ENCODE measurements around the gene KCNMA1. TPM values are rescaled to one million over a fixed set of nuclear protein-coding genes. Genes with fewer than 3 reads are reported as not detected.
"Not testable (repeated sequence)": the region's sequence is repeated elsewhere in the genome, so short reads cannot be mapped to it uniquely, and the experiment has no call there.

The KCNMA1 gene
- total RNA-seq, 1 experiment from 2014 or later: 23.3 TPM

DNA sequence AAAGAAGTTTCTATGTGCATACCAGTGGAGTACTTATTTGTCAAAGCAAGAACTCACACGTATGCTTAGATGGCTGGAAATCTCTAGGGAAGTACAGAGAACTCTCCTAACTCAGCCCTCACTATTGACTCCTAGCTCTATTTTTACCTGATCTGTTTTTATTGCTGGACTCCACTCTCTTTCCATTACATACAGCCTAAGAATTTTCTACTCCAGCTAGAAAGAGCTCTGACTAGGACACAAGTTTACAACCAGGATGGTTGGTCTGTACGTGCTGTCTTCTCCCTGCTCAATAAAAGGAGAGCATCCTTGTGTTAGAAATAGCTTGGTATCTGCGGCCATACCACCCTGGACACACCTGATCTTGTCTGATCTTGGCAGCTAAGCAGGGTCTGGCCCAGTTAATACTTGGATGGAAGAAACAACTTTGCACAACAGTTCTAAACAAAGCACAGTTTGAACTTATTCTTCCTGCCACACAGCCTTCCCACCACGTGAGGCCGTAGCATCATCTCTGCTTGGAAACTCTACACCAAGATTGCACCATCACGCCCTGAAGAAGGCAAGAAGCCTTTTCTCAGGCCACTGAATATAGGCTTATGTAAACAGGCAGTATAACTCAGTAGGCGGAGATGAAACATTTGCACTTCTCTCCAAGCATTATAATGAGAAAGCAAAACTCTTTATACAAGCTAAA lies 50.7 kb downstream of the KCNMA1 start:
- DNase-seq (ENCODE audit: low read depth): peak; percentile 80

DNA sequence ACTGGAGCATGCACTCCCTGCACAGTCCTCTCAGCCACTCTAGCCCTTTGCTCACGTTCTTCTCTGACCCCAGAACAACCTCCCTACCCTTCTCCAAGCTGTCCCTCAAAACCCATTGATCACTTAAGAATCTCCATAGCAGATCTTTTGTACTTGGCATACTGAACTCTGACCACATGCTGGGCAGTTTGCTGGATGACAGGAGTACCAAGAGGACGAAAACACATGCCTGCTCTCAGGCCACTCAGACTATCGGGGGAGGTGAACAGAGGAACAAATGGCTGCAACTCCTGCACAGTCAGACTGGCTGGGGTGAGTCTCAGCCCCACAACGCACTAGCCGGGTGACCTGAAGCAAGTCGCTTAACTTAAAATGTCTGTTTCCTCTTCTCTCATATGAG lies 52.7 kb downstream of the KCNMA1 start:
- DNase-seq (ENCODE audit: low read depth): no peak

DNA sequence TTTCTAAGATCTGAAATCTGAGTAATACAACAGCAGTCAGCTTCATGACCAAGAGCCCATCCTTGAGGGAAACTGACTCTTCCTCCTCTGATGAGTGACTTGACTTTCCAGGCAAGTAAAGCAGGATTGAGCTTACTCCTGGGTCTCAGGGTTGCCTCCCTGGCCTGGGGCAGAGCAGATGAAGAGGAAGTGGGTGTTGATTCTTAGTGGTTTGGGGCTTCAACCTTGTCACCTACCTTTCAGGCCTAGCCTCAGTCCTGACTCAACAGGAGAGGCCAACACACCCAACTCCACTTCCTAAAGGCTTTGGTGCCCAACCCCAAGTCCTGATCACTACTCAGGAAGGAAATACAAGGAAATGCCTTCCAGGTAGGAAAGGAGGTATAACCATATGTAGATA lies 54.1 kb downstream of the KCNMA1 start:
- peak; percentile 63 for DNase-seq (ENCODE audit: low read depth)

DNA sequence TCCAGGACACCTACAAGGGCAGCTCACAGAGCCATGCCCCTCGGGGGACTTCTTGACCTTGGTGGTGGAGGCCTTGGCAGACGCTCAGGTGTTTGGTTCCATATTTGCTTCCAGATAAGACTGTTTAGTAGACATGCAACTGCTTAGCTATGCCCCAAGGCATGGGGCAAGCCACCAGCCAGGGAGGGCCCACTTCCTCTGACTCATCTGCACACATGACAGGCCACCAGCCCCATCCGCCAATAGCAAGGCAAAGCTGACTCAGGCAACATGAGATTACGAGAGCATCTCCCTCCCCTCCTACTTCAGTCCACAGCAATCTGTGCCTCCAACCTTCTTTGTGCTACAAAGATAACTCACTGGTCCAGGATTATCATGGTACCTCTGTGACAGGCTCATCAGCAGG lies 54.9 kb downstream of the KCNMA1 start:
- DNase-seq (ENCODE audit: low read depth): peak; percentile 98

DNA sequence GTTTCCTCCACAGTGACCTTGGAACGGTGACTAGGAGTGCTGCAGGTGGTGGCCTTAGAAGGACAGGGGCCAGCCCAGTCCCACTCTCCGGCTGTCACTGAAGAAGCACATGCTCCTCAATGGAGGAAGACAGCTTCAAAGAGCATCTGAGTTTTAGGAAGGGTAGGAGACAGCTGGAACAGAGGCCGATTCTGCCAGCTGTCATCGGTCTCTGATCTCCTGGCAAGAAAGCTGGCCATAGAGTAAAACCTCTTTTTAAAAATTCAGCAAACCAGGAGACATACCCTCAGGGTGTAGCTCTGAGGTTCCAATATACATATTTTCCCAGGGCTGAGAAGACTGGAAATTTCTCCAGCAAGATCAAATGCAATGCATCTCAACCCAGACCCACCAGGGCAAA lies 55.9 kb downstream of the KCNMA1 start:
- DNase-seq (ENCODE audit: low read depth): no peak

DNA sequence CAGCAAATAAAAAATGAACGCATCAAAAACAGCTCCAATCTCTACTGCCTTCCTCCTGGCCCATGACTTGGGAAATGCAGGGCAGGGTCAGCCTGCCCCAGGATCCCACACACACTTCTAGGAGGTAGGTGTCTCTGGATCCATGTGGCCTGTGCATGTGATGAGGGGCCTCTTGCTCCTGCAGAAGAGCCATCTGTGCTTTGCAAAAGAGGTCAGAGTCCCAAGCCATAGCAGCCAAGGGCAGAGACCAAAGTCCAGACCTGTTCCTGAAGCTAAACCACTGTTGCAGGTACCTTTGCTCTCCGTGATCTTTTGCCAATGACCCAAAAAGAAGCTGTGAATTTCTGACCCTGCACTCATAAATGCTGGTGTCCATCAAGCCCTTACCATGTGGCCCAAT lies 57.1 kb downstream of the KCNMA1 start:
- DNase-seq (ENCODE audit: low read depth): no peak

DNA sequence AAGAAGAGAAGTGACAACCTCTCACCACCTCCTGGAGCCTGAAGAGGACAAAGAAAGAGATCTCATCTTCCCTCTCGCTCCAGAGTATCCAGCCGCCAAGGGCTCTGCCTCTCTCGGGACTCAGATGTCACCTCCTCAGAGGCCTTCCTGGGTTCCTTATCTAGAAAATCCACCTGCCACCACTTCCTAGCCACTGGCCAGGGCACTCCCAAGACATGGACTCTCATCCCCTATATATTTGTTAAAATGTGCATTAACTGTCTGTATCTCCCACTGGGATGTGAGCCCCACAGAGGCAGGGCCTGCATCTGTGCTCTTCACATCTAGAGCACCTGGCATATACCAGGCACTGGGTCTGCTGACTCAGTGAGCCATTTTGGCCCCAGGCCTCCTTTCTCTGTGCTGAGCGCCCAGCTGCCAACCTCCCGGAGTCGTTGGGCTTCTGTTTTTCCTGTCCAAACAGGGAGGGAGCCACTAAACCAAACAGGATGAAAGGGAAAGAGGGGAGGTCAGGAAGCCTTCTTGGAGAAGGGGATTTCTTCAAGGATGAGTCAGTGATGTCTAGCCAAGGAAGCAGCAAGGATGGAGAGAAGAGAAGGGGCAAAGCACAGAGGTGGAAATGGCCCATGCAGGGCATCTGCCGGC lies 58.9 kb downstream of the KCNMA1 start:
- peak; percentile 83 for DNase-seq (ENCODE audit: low read depth)

DNA sequence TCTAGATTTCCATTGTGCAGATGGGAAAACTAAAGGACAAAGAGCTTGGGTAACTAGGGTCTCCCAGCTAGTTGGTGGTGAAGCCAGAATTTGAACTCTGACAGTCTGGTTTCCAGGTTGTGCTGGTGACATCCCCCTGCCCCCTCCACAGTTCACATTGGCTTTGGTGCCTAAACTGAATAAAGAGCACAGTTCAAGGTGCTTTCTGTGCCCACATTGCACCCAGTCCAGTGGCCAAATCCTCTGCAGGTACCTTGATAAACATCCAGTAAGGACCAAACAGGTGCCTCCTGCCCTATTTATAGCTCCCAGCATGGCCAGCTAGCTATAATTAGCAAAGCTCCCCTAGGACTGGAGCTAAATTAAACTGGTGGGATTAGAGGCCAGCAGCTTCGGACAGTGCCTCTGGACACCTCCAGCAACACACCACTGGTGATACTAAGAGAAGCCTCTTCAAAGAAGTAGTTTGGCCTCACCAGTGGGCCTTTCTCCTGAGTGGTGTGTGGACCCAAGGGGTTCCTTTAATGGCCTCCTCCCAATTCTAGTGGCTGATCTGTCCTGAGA lies 59.9 kb downstream of the KCNMA1 start:
- no peak for DNase-seq (ENCODE audit: low read depth)

DNA sequence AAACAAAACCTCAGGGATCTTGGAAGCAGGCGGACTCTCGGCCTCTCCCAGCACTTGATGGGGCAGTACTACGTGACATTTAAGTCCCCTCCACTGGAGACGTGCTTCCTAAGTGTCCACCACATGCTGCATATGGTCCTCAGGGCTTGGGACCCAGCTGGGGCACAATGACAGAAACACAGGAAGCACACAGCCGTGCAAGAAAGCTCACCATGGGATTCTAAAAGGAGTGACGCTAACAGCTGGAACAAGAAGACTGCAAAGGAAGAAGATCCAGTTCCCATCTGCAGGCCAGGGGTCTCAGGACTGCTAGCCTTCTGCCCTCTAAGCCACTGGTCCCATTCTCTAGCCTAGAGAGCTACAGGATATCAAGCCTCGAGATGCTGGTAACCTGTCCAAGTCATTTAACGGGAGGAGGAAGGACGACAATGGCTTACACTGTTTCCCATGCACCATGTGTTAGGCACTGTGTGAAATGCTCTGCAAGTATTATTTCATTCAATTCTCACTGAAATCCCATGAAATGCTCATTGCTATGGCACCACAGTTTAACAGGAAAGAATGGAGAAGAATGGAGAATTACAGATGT lies 61.1 kb downstream of the KCNMA1 start:
- no peak for DNase-seq (ENCODE audit: low read depth)

DNA sequence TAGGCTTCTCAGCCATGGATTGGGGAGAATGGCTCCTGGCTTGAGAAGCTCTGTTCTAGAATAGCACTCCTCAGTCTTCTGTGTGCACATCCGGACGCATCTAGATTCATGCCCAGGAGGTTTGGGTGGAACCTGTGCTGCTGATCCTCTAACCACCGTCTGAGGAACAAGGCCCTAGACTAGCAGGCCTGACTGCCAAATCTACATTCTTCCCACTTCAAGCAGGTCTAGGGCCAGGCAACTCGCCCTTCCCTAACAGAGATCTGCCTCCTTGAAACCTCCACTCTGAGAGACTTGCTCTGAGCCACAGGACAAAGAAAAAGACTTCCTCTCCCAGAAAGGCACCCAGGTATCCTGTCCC lies 61.6 kb downstream of the KCNMA1 start:
- DNase-seq (ENCODE audit: low read depth): no peak

DNA sequence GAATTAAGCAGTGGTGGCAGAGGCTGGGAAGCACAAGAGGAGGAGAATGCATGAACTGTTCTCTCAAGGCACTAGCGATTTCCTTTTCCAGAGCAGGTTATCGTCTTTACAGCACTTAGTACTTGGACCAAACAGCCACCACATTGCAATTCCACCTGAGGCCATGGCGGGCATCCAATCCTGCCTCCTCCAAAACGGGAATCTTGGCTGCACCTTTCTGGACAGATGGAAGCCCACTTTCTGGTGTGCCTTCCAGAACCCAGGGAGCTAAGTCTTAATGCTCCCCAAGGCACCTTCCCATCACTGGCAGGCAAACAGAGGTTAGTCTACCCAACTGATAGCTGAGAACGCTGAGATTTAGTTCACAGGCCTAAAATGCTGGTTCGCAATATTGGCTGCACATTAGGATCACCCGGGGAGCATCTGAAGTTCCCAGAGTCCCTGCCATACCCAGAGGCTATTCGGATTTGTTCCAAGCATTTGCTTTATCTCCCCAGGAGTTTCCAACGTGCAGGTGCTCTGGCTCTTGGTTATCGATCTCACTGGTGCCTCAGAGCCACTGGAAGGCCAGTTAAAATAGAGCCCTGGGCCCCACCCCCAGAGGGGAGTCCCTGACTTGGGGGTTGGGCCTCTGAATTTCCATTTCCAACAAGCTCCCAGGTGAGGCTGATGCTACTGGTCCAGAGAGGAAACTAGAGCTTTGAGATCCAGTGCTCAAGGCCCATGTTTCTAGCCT lies 62.2 kb downstream of the KCNMA1 start:
- no peak for DNase-seq (ENCODE audit: low read depth)

DNA sequence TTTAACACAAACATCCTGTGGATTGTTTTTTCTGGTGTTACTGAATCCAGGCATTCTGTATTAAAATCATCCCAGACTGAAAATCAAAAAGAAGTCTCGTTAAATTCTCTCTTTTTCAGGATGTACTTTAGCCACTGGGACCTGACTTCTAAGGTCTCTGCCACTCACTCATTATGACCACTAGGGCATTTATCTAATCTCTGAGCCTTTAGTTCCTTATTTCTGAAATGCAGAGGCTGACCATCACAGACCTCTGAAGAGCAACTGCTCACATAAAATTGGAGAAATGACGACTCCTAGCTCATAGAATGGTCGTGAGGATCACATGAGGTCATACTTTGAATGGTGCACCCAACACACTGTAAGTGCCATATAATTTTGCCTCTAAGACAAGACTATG lies 63.2 kb downstream of the KCNMA1 start:
- no peak for DNase-seq (ENCODE audit: low read depth)

DNA sequence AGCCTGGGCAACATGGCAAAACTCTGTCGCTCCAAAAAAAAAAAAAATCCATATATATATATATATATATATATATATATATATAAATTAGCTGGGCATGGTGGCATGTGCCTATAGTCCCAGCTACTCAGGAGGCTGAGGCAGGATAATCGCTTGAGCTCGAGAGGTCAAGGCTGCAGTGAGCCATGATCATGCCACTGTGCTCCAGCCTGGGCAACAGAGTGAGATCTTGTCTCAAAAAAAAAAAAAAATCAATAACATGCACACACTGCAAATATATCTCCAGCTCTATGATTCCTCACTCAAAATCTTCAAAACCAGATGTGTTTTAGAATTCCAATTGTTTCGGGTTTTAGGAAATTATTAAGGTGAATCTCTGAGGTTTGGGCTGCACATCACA lies 65.1 kb downstream of the KCNMA1 start:
- DNase-seq (ENCODE audit: low read depth): not testable (repeated sequence)

DNA sequence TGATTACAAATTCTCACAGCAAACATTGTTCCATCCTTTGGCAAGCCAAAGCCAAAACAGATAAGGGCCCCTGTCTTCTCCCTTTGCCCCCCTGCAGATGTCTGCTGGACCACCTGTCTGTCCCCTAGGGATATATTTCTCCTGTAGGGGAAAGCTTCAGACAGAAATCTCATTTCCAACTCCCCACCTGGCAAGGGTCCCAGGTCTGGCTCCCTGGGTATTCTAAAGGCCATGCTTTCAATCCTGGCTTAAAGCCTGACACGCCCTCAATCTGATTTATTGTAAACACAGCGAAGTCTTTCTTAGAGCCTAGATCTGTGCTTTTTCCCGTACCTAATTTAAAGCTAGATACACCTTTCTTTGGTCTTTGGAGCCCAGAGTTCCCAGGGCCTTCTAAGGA lies 66.1 kb downstream of the KCNMA1 start:
- no peak for DNase-seq (ENCODE audit: low read depth)

DNA sequence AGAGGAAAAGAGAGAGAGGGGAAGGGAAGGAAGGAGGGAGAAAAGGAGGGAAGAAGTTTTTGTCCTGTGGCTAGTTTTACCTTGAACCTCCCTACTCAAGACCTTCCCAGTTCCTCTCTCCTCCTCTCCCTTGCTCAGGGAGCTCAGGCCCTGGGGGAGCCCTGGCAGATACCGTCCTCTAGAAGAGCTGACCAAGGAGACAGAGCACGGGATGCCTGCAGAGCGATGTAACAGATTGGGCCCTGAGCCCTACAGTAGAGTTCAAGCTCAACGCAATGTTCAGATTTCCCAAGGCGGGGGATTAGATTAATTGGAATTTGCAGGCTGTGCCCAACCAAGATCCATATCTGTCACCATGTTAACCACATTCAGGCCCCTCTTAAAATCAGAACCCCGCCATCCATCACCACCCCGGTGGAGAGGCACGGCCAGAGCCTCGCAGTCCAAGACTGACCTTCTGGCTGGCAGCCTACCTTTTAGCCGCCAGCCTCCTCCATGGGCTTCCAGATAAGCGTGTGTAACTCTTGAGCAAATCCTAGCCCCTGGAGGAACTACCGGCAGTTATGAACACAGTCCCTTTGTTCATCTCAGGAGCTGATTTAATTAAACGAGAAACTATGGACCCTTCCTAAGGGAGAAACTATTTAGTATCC lies 70.6 kb downstream of the KCNMA1 start:
- peak; percentile 44 for DNase-seq (ENCODE audit: low read depth)

DNA sequence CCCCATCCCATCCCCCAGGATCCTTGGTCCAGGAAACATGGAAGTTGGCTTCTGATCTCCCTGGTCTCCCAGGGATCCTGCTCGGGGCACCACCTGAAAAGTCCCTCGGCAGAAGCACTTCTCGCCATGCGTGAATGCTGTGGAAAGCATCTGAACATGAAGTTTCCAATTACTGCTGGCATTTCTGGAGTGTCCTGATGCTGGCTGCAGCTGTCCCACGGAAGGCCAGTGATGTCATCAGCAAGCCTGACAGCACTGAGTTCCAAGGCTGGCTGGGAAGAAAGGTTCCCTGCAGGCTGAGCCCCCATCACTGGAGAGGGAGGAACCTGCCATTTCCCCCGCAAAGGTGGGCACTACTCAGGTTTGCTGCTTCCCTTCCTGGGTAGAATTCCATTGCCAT lies 71.4 kb downstream of the KCNMA1 start:
- no peak for DNase-seq (ENCODE audit: low read depth)

DNA sequence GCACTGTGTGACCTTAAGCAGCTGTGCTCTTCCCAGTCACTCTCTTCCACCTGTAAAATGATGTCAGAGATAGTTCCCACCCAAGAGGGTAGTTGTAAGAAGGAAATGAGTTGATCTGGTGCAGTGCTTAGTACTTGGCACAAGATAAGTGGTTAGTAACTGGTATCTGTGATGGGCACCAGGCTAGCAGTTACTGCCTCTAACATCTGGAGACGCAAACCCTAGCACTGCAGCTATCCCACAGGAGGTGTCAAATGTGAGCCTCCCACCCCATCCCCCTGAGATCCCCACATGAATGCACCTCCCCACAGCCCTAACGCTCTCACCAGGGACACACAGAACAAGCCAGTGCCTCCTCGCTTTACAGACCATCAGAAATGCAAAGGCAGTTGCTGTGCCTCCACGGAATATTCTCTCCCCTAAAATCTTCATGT lies 72.0 kb downstream of the KCNMA1 start:
- DNase-seq (ENCODE audit: low read depth): peak; percentile 32

DNA sequence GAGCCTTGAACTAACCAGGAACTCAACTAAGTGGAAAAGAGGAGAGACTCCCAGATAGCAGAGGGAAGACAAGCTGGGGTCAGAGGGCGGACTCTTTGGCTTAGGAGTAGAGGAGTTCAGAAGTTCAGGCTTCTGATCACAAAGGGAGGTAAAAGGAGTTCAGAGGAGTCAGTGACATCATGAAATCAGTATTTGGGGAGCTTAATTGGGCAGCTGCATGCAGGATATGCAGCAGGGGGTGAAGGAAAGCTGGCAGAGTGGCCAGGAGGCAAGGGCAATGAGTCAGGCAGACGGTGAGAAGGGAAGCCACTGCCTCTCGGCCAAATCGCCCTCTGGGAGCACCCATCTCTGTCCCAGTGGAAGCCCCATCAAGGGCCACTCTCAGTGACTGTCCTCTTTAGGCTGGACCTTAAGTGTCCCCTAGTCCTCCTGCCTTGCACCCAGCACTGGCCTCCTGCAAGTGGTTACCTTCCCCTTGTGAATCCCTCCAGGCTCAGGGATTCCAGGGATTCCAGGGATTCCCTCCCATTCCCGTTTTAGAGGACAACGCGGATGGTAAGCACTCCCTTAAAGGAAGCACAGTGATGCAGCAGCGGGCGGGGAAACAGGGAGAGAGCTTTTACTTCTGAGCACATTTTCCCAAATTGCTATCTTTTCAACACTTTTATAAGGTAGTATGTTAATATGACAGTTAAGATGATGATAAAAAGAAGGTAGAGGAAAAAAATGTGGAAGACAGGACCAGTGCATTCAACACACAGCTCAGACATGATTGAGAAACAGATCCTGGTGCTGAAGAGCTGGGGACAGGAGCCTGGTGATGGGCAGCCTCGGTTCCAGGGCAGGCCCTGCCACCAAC lies 72.6 kb downstream of the KCNMA1 start:
- peak; percentile 92 for DNase-seq (ENCODE audit: low read depth)

DNA sequence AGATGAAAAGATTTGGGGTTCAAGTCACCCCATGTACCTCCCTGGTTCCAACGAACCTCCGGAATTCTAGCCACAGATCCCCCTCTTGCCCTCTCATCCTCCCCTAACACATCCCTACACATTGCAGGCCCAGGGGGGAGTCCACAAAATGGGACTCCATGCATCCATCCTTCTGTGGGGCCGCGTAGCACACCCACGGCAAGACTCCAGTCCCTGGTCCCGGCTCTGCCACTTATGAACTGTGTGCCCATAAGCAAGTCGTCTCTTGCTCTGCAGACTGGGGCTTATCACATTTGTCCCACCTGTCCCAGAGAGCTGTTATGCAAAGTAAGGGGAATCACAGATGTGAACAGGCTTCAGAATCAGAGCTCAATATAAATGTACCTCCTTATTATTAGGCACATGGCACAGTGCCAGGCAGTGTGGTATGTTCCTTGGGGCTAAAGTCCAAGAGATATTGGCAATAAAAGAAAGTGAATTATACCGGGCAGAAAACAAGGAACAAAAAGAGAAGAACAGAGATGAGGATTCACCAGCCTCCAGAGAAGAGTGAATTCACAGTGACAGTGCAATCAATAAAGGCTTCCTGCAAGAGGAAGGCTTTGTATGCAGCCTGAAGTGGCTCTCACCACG lies 73.9 kb downstream of the KCNMA1 start:
- DNase-seq (ENCODE audit: low read depth): peak; percentile 37

DNA sequence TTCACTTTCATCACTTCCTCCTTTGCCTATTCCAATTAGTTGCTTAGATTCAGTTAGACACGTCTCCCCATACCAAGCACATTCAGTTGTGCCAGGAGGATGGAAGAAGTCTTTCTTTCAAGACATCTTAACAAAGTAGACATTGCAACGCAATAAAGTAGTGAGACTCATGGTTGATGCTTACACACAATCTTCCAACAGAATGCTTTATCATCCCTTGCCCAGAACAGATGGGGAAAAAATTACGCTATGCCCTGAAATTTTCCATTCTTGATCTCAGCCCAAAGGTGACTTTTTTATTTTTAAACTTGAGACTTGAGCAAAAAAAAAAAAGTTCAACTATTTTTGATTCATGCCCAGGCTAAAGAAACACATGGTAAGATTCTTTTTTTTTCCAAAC lies 74.9 kb downstream of the KCNMA1 start:
- no peak for DNase-seq (ENCODE audit: low read depth)
